NCI-H2171 (cell line): ENCODE results near the gene ZIK1.

Experiments
- DNase-seq: peaks from one replicate; lab custom pipeline; 2025; lab: John Stamatoyannopoulos, UW

The ZIK1 gene

GRCh38 chr19:57611113-57611512, 27.2 kb downstream of the ZIK1 start:
- DNase-seq, result no peak

- peak; percentile 90 for DNase-seq
Observed at GRCh38 chr19:57613941-57614743, 30.2 kb downstream of the ZIK1 start, which contains the start of gene ZNF134. Gene ZNF134 (plus strand): TSS chr19:57614242. CDS start chr19:57619469, 5,227 bp downstream.

GRCh38 chr19:57615346-57615745, 31.4 kb downstream of the ZIK1 start:
- DNase-seq, result no peak

- no peak for DNase-seq
Observed at GRCh38 chr19:57620673-57621348, 36.9 kb downstream of the ZIK1 start.

GRCh38 chr19:57623091-57623490, 39.1 kb downstream of the ZIK1 start:
- DNase-seq, result no peak

- peak; percentile 95 for DNase-seq
Observed at GRCh38 chr19:57632987-57633831, 49.3 kb downstream of the ZIK1 start, which contains the start of gene ZNF211. Gene ZNF211 (plus strand): TSS chr19:57633168. CDS start chr19:57633347, 179 bp downstream.

GRCh38 chr19:57633832-57634131, 49.8 kb downstream of the ZIK1 start:
- DNase-seq, result no peak

GRCh38 chr19:57637379-57637778, 53.4 kb downstream of the ZIK1 start:
- DNase-seq, result no peak

- no peak for DNase-seq
Observed at GRCh38 chr19:57641715-57642234, 57.8 kb downstream of the ZIK1 start.

GRCh38 chr19:57642396-57643046, 58.6 kb downstream of the ZIK1 start:
- DNase-seq, result peak; percentile 33
